Measurements from ENCODE around the gene PRDM16. TPM values are rescaled to one million over a fixed set of nuclear protein-coding genes. Genes with fewer than 3 reads are reported as not detected.

PRDM16 gene
- total RNA-seq, 4 donors from 2014 or later, result 5.4 to 13.2 (median 7.7) TPM

DNA sequence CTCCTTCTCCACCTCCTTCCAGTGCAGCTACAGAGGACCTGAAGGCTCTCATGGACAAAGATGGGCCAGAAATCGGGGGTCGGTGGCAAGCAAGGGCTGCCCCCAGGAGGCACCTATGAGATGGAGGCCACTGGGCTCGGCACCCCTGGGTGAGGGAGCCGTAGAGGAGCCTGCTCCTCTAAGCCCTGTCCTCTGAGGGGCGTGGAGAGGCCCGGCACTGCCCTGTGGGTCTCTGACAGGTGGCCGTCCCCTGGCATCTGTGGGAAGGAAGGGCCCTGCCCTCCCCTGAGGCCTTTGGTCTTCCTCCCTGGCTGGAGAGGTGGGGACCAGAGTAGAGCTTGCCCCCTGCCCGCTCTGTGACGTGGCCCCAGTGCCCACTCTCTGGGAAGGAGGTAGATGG is 30.9 kb downstream of the PRDM16 start:
- TF ChIP-seq, protein P1, sequence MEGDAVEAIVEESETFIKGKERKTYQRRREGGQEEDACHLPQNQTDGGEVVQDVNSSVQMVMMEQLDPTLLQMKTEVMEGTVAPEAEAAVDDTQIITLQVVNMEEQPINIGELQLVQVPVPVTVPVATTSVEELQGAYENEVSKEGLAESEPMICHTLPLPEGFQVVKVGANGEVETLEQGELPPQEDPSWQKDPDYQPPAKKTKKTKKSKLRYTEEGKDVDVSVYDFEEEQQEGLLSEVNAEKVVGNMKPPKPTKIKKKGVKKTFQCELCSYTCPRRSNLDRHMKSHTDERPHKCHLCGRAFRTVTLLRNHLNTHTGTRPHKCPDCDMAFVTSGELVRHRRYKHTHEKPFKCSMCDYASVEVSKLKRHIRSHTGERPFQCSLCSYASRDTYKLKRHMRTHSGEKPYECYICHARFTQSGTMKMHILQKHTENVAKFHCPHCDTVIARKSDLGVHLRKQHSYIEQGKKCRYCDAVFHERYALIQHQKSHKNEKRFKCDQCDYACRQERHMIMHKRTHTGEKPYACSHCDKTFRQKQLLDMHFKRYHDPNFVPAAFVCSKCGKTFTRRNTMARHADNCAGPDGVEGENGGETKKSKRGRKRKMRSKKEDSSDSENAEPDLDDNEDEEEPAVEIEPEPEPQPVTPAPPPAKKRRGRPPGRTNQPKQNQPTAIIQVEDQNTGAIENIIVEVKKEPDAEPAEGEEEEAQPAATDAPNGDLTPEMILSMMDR (IDR thresholded peaks at IDR 0.05), result no peak
- no peak for TF ChIP-seq POLR2A (IDR thresholded peaks at IDR 0.05)
- DNase-seq, result no peak

DNA sequence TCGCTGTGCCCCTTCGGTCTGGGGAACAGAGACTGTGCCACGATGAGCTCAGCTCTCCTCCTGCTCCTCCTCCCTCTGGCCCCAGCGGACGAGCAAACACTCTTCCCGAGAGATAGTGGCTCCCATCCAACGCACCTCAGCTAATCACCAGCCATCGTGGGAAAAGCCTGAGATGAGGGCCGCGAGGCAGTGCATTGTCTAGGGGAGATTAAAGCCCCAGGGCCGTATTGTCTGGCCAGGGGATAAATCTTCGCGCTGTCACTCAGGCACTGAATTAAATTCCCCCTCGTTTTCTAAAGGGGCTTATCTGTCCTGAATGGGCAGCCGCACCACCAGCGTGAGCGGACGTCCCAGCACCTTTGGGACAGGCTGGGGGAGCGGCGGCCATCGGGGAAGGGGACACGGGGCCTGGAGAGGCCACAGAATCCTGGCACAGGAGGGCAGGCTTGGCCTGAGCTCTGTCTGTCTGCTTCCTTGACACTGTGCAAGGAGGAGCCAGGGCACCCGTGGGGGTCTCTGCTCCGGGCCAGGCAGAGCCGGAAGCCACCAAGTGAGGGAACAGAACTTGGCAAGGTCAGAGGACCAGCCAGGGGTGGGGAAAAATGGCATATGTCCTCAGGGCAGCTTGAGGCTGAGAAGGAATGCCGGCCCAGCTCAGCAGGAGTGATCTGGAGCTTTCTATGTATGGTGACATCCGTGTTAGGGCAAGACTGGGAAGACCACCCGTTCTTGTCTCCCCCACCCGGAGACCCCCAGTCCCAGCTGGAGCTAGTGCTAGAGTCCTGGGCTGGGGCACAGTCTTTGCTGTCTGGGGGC is 32.3 kb downstream of the PRDM16 start:
- no peaks in the 10 kb centered on the region for H3K36me3 ChIP-seq

More for the DNA sequence above, 30.9 kb downstream of the PRDM16 start:
- no peaks in the 10 kb centered on the region for H3K36me3 ChIP-seq
- H3K9me3 ChIP-seq, result no peaks in the 10 kb centered on the region
- H3K27ac ChIP-seq, result no peak overlapping the region
- no peaks in the 10 kb centered on the region for H3K4me1 ChIP-seq
- no peak overlapping the region for H3K4me3 ChIP-seq
- H3K27me3 ChIP-seq, result no peaks in the 10 kb centered on the region

DNA sequence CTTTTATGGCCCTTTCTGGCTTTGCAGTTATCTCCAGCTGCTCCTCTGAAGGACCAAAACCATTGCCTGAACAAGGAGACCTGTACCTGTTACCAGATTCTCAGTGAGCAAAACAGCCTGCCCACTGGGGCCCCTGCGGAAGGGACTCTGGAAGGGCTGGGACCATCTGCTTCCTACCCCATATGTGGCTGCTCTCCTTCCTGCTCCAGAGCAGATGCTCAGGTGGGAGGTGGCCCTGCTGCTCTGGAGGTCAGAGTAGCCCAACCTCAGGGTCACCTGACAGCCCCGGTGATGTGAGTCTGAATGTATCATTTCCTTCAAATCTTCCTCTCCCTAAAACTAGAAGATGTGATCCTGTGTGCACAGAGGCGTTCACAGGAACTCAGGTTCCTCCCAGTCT is 33.6 kb downstream of the PRDM16 start:
- no peak overlapping the region for H3K27ac ChIP-seq
- no peaks in the 10 kb centered on the region for H3K36me3 ChIP-seq
- no peak overlapping the region for H3K4me3 ChIP-seq
- H3K27me3 ChIP-seq, result no peaks in the 10 kb centered on the region
- no peak for DNase-seq
- no peaks in the 10 kb centered on the region for H3K9me3 ChIP-seq
- no peaks in the 10 kb centered on the region for H3K4me1 ChIP-seq
- no peak for TF ChIP-seq POLR2A (IDR thresholded peaks at IDR 0.05)
- TF ChIP-seq, protein P1 (IDR thresholded peaks at IDR 0.05), result no peak

More for the DNA sequence above, 32.3 kb downstream of the PRDM16 start:
- TF ChIP-seq, protein P1 (IDR thresholded peaks at IDR 0.05), result no peak
- no peak for TF ChIP-seq POLR2A (IDR thresholded peaks at IDR 0.05)
- no peaks in the 10 kb centered on the region for H3K4me1 ChIP-seq
- H3K27ac ChIP-seq, result no peak overlapping the region
- no peak for DNase-seq
- no peaks in the 10 kb centered on the region for H3K9me3 ChIP-seq
- no peaks in the 10 kb centered on the region for H3K27me3 ChIP-seq
- H3K4me3 ChIP-seq, result no peak overlapping the region

- H3K36me3 ChIP-seq, result no peaks in the 10 kb centered on the region
- H3K4me1 ChIP-seq, result no peaks in the 10 kb centered on the region
- TF ChIP-seq POLR2A (IDR thresholded peaks at IDR 0.05), result no peak
- TF ChIP-seq, protein P1 (IDR thresholded peaks at IDR 0.05), result no peak
- H3K4me3 ChIP-seq, result no peak overlapping the region
- H3K27me3 ChIP-seq, result no peaks in the 10 kb centered on the region
- DNase-seq, result no peak
- no peak overlapping the region for H3K27ac ChIP-seq
- H3K9me3 ChIP-seq, result no peaks in the 10 kb centered on the region
Observed at GRCh38 chr1:3103967-3104677, 35.1 kb downstream of the PRDM16 start.

- Histone ChIP-seq H3K9me3 (no peaks in the 10 kb centered on the region), H3K36me3 (no peaks in the 10 kb centered on the region), H3K4me1 (no peaks in the 10 kb centered on the region), H3K4me3 (no peak overlapping the region), H3K27ac (no peak overlapping the region), H3K27me3 (no peaks in the 10 kb centered on the region)
- DNase-seq, result no peak
- no peak for TF ChIP-seq POLR2A (IDR thresholded peaks at IDR 0.05)
- TF ChIP-seq, protein P1 (IDR thresholded peaks at IDR 0.05), result no peak
Observed at GRCh38 chr1:3105167-3105863, 36.3 kb downstream of the PRDM16 start.
